Measurements from ENCODE around the gene ZNF28.
"Not testable (repeated sequence)": the region's sequence is repeated elsewhere in the genome, so short reads cannot be mapped to it uniquely, and the experiment has no call there.

ZNF28 gene

DNA sequence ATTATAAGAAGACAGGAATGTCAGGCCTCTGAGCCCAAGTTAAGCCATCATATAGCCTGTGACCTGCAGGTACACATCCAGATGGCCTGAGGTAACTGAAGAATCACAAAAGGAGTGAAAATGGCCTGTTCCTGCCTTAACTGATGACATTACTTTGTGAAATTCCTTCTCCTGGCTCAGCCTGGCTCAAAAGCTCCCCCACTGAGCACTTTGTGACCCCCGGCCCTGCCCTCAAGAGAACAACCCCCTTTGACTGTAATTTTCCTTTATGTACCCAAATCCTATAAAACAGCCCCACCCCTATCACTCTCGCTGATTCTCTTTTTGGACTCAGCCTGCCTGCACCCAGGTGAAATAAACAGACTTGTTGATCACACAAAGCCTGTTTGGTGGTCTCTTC lies 65.0 kb downstream of the ZNF28 start:
- DNase-seq, result not testable (repeated sequence)

DNA sequence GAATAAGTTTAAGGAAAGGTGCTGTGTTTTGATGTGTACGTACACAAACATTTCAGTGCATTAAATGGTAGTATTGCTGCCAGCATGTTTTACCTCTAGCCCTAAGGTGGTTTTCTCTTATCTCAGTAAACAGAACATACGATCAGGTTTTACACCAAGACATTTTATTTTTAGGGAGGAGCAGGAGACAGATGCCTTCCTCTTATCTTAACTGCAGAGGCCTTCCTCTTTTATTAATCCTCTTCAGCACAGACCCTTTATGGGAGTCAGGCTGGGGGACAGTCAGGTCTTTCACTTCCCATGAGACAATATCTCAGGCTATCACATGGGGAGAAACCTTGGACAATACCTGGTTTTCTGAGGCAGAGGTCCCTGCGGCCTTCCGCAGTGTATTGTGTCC lies 71.7 kb downstream of the ZNF28 start:
- no peak for DNase-seq

DNA sequence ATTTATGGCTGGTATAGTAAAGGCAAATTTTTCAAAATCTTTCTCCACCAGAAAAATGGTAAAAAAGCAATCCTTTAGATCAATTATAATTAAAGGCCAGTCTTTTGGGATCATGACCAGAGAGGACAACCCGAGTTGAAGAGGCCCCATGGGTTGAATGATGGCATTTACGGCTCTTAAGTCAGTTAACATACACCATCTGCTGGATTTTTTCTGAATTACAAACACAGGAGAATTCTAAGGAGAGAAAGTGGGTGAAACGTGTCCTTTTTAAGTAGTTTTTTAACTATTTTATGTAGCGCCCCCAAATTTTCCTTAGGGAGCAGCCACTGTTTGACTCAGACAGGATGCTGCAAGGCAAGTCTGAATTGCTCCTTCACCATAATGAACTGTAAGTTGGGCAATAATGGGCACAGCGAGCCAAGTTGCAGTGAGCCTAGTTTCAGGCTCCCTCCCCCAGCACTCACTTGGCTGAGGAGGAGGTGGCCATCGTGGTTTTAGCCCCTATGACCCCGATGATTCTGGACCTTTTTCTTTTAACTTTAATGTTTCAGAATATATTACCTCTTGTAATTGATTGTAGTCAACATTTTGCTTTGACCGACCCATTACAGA lies 73.0 kb downstream of the ZNF28 start:
- no peak for DNase-seq

Data from left hindlimb (tissue), 1 donor.